ENCODE results near the gene NAA15. TPM values are rescaled to one million over a fixed set of nuclear protein-coding genes. Genes with fewer than 3 reads are reported as not detected.
"Not testable (repeated sequence)": the region's sequence is repeated elsewhere in the genome, so short reads cannot be mapped to it uniquely, and the experiment has no call there.

The NAA15 gene
- total RNA-seq, 1 donor from 2014 or later = 35.3 TPM

GRCh38 chr4:139403462-139403861 is 102.2 kb downstream of the NAA15 start:
- no peaks in the 10 kb centered on the region for H3K9me3 Mint-ChIP-seq (ENCODE audit: low read depth)
- H3K27ac Mint-ChIP-seq (ENCODE audit: unreplicated experiment) = no peak overlapping the region
- H3K27me3 Mint-ChIP-seq (ENCODE audit: low read depth) = no peaks in the 10 kb centered on the region
- no peak overlapping the region for H3K4me3 Mint-ChIP-seq (ENCODE audit: unreplicated experiment)
- H3K36me3 Mint-ChIP-seq (ENCODE audit: low read depth) = peaks cover 12% of the 10 kb centered on the region
- no peaks in the 10 kb centered on the region for H3K4me1 Mint-ChIP-seq (ENCODE audit: low read depth)
- DNase-seq (ENCODE audit: low spot score) = no peak
- peak; percentile 36 for TF ChIP-seq CTCF (IDR thresholded peaks at IDR 0.05)

- Mint-ChIP-seq H3K27me3 (ENCODE audit: low read depth) (no peaks in the 10 kb centered on the region), H3K27ac (ENCODE audit: unreplicated experiment) (no peak overlapping the region), H3K4me1 (ENCODE audit: low read depth) (peaks cover 7% of the 10 kb centered on the region), H3K9me3 (ENCODE audit: low read depth) (peaks cover 6% of the 10 kb centered on the region), H3K36me3 (ENCODE audit: low read depth) (peaks cover 26% of the 10 kb centered on the region), H3K4me3 (ENCODE audit: unreplicated experiment) (no peak overlapping the region)
- TF ChIP-seq CTCF (IDR thresholded peaks at IDR 0.05) = no peak
- no peak for DNase-seq (ENCODE audit: low spot score)
Observed at GRCh38 chr4:139410312-139410711, 109.0 kb downstream of the NAA15 start.

GRCh38 chr4:139414671-139415210 is 113.4 kb downstream of the NAA15 start:
- H3K27me3 Mint-ChIP-seq (ENCODE audit: low read depth) = not testable (repeated sequence)

GRCh38 chr4:139416073-139416673 is 114.9 kb downstream of the NAA15 start:
- DNase-seq (ENCODE audit: low spot score) = no peak
- Mint-ChIP-seq H3K36me3 (ENCODE audit: low read depth) (peaks cover 44% of the 10 kb centered on the region), H3K27me3 (ENCODE audit: low read depth) (no peaks in the 10 kb centered on the region), H3K27ac (ENCODE audit: unreplicated experiment) (no peak overlapping the region), H3K4me3 (ENCODE audit: unreplicated experiment) (no peak overlapping the region), H3K9me3 (ENCODE audit: low read depth) (peaks cover 11% of the 10 kb centered on the region), H3K4me1 (ENCODE audit: low read depth) (peaks cover 9% of the 10 kb centered on the region)
- TF ChIP-seq CTCF (IDR thresholded peaks at IDR 0.05) = peak; percentile 87

More at GRCh38 chr4:139414671-139415210, 113.4 kb downstream of the NAA15 start:
- not testable (repeated sequence) for H3K4me3 Mint-ChIP-seq (ENCODE audit: unreplicated experiment); H3K9me3 Mint-ChIP-seq (ENCODE audit: low read depth); DNase-seq (ENCODE audit: low spot score); H3K27ac Mint-ChIP-seq (ENCODE audit: unreplicated experiment)
- Mint-ChIP-seq H3K36me3 (ENCODE audit: low read depth) (peaks cover 34% of the 10 kb centered on the region), H3K4me1 (ENCODE audit: low read depth) (peaks cover 13% of the 10 kb centered on the region)

GRCh38 chr4:139419388-139419914 is 118.1 kb downstream of the NAA15 start:
- TF ChIP-seq CTCF (IDR thresholded peaks at IDR 0.05) = no peak
- no peaks in the 10 kb centered on the region for H3K27me3 Mint-ChIP-seq (ENCODE audit: low read depth)
- H3K4me3 Mint-ChIP-seq (ENCODE audit: unreplicated experiment) = no peak overlapping the region
- peaks cover 27% of the 10 kb centered on the region for H3K36me3 Mint-ChIP-seq (ENCODE audit: low read depth)
- peaks cover 12% of the 10 kb centered on the region for H3K9me3 Mint-ChIP-seq (ENCODE audit: low read depth)
- H3K27ac Mint-ChIP-seq (ENCODE audit: unreplicated experiment) = peak overlapping the region; percentile 22
- no peak for DNase-seq (ENCODE audit: low spot score)
- H3K4me1 Mint-ChIP-seq (ENCODE audit: low read depth) = peaks cover 9% of the 10 kb centered on the region
